Muscle of arm (tissue), 12 donors: Measurements from ENCODE around the gene UAP1L1. TPM values are rescaled to one million over a fixed set of nuclear protein-coding genes. Genes with fewer than 3 reads are reported as not detected.
A peak's percentile ranks its signal among the peaks of the same experiment; 100 is the strongest.

ENCODE experiments used
- DNase-seq: peaks from one replicate; pipeline ENCODE4 v3.0.0-alpha.2; 2013
- polyA plus RNA-seq, 12 donors: library from polyadenylated mRNA; unstranded; fragments of 120-200 nt; gene quantifications; one replicate each; pipeline ENCODE4 v1.2.1, GENCODE V29; 2013; ENCODE audit not compliant: insufficient read length in 12 of 12

The UAP1L1 gene
- polyA plus RNA-seq, 12 donors: 1.4 to 3.8 (median 1.8) TPM; not detected in 2

GRCh38 chr9:137041124-137041523, 36.2 kb upstream of the UAP1L1 start:
- DNase-seq: no peak

- no peak for DNase-seq
Measured at GRCh38 chr9:137042751-137043727, 34.3 kb upstream of the UAP1L1 start.

GRCh38 chr9:137044037-137044436, 33.3 kb upstream of the UAP1L1 start:
- no peak for DNase-seq

- no peak for DNase-seq
Measured at GRCh38 chr9:137044502-137045177, 32.7 kb upstream of the UAP1L1 start.

GRCh38 chr9:137045294-137046087, 31.8 kb upstream of the UAP1L1 start:
- DNase-seq: no peak

- DNase-seq: peak; percentile 78
Measured at GRCh38 chr9:137046088-137046787, 31.1 kb upstream of the UAP1L1 start, which contains the start of gene NPDC1. Gene NPDC1, minus strand, starts transcription at chr9:137046177. Its CDS starts 188 bp downstream, at chr9:137045989.

- no peak for DNase-seq
Measured at GRCh38 chr9:137048655-137049543, 28.4 kb upstream of the UAP1L1 start.

GRCh38 chr9:137049544-137050449, 27.5 kb upstream of the UAP1L1 start:
- DNase-seq: no peak

GRCh38 chr9:137050570-137050969, 26.7 kb upstream of the UAP1L1 start:
- DNase-seq: no peak

GRCh38 chr9:137051145-137051724, 26.1 kb upstream of the UAP1L1 start:
- no peak for DNase-seq

- no peak for DNase-seq
Measured at GRCh38 chr9:137052293-137052692, 25.0 kb upstream of the UAP1L1 start.

GRCh38 chr9:137052998-137053943, 24.0 kb upstream of the UAP1L1 start:
- no peak for DNase-seq

GRCh38 chr9:137053944-137054931, 23.1 kb upstream of the UAP1L1 start, which contains the start of gene ENTPD2:
Gene ENTPD2, minus strand, starts transcription at chr9:137054061. Its CDS starts 64 bp downstream, at chr9:137053997.
- DNase-seq: no peak

- no peak for DNase-seq
Measured at GRCh38 chr9:137054932-137055384, 22.4 kb upstream of the UAP1L1 start.

GRCh38 chr9:137055385-137056364, 21.6 kb upstream of the UAP1L1 start:
- peak; percentile 92 for DNase-seq
